Activated T-cell treated with anti-CD3 and anti-CD28 coated beads for 4 hours (primary cell): Measurements from ENCODE around the gene SHISA6.

Experiments used
- DNase-seq: peaks from one replicate; pipeline ENCODE4 v3.0.0-alpha.2; 2020

SHISA6 gene

GRCh38 chr17:11548398-11548797 is 307.4 kb downstream of the SHISA6 start:
- DNase-seq = no peak

- DNase-seq = no peak
These were observed 309.4 kb downstream of the SHISA6 start for GRCh38 chr17:11550431-11550830.

GRCh38 chr17:11551442-11551841 is 310.4 kb downstream of the SHISA6 start:
- no peak for DNase-seq

- DNase-seq = no peak
These were observed 312.1 kb downstream of the SHISA6 start for GRCh38 chr17:11553135-11553534.

GRCh38 chr17:11554042-11554441 is 313.0 kb downstream of the SHISA6 start:
- no peak for DNase-seq

GRCh38 chr17:11554542-11554941 is 313.5 kb downstream of the SHISA6 start:
- no peak for DNase-seq

GRCh38 chr17:11555530-11555929 is 314.5 kb downstream of the SHISA6 start:
- no peak for DNase-seq

- DNase-seq = no peak
These were observed 316.9 kb downstream of the SHISA6 start for GRCh38 chr17:11557727-11558452.

- no peak for DNase-seq
These were observed 317.7 kb downstream of the SHISA6 start for GRCh38 chr17:11558681-11559234.

- no peak for DNase-seq
These were observed 318.6 kb downstream of the SHISA6 start for GRCh38 chr17:11559601-11560000.

- no peak for DNase-seq
These were observed 320.3 kb downstream of the SHISA6 start for GRCh38 chr17:11561281-11561680.

- no peak for DNase-seq
These were observed 320.7 kb downstream of the SHISA6 start for GRCh38 chr17:11561702-11562101.

GRCh38 chr17:11564589-11565380 is 323.8 kb downstream of the SHISA6 start:
- no peak for DNase-seq

GRCh38 chr17:11565591-11565990 is 324.6 kb downstream of the SHISA6 start:
- DNase-seq = no peak

- DNase-seq = no peak
These were observed 338.0 kb downstream of the SHISA6 start for GRCh38 chr17:11578998-11579397.

- DNase-seq = no peak
These were observed 339.7 kb downstream of the SHISA6 start for GRCh38 chr17:11580677-11581076.

- no peak for DNase-seq
These were observed 341.2 kb downstream of the SHISA6 start for GRCh38 chr17:11582217-11582616.

GRCh38 chr17:11583306-11583992 is 342.4 kb downstream of the SHISA6 start:
- DNase-seq = no peak

- no peak for DNase-seq
These were observed 348.7 kb downstream of the SHISA6 start for GRCh38 chr17:11589716-11590115.

- no peak for DNase-seq
These were observed 357.5 kb downstream of the SHISA6 start, which contains the start of gene DNAH9 for GRCh38 chr17:11598274-11599221. TSS of gene DNAH9 (plus strand) at chr17:11598470. CDS start at chr17:11598499, 29 bp downstream.

GRCh38 chr17:11601661-11602060 is 360.6 kb downstream of the SHISA6 start:
- DNase-seq = no peak

GRCh38 chr17:11608396-11608795 is 367.4 kb downstream of the SHISA6 start:
- DNase-seq = no peak
